AG10803 (cell line): ENCODE results near the gene ACOXL.

Source experiments
- DNase-seq: peaks from one replicate; pipeline ENCODE4 v3.0.0; 2010; ENCODE audit warnings: low read depth
- H3K4me3 ChIP-seq: 2 replicates; pipeline ENCODE4 v1.5.1; 2011; ENCODE audit warnings: mild to moderate bottlenecking, low read length, control low read depth
- CTCF ChIP-seq: conservative IDR thresholded peaks from 2 replicates; pipeline ENCODE4 v1.5.1; 2011; ENCODE audit warnings: mild to moderate bottlenecking, low read length, control low read depth, inconsistent platforms

The ACOXL gene

GRCh38 chr2:111034606-111035005, 302.2 kb downstream of the ACOXL start:
- TF ChIP-seq CTCF: no peak
- DNase-seq: no peak
- no peak overlapping the region for H3K4me3 ChIP-seq

- no peak for DNase-seq
- no peak for TF ChIP-seq CTCF
- no peak overlapping the region for H3K4me3 ChIP-seq
Measured at GRCh38 chr2:111035830-111036441, 303.6 kb downstream of the ACOXL start.

GRCh38 chr2:111037128-111037527, 304.8 kb downstream of the ACOXL start:
- no peak overlapping the region for H3K4me3 ChIP-seq
- no peak for TF ChIP-seq CTCF
- DNase-seq: no peak

DNA sequence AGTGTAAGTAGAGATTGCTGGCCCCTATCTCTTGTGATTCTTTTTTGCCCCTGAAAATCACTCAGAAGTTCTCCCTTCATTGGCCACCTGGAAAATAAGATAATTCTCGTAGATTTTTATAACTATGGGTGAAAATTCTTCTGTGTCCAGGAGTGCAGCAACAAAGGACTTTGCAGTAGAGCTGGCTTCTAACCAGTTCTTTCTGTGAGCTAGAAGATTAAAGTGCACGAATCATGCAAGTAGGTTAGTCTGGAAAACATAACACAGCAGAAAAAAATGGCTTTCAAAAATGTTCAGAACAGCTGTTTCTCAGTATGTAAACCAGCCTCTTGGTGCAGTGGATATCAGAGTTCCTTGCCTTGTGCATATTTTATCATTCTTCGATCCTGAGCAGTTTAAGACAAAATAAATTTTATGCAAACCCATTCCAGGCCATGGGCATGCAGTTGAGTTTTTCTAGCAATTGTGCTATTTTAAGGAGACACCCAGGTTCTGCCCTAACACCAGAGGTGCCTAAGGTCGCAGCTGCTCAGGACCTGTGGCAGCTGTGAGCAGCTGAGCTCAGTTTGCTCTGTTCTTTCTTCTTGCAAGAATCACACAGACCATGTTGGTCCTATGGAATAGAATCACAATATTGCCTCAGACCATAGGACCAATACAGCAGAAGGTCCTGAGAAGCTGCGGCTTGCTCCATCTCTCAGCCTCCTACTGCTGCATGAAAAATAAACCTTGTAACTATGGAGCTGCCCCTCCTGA, 307.4 kb downstream of the ACOXL start:
- no peak for TF ChIP-seq CTCF
- DNase-seq: no peak
- no peak overlapping the region for H3K4me3 ChIP-seq

- no peak overlapping the region for H3K4me3 ChIP-seq
- no peak for TF ChIP-seq CTCF
- no peak for DNase-seq
Measured at GRCh38 chr2:111041398-111042202, 309.2 kb downstream of the ACOXL start.

GRCh38 chr2:111042261-111042660, 309.9 kb downstream of the ACOXL start:
- DNase-seq: no peak
- no peak for TF ChIP-seq CTCF
- no peak overlapping the region for H3K4me3 ChIP-seq
